ENCODE data around the gene DPP6. TPM values are rescaled to one million over a fixed set of nuclear protein-coding genes. Genes with fewer than 3 reads are reported as not detected.

DPP6 gene
- total RNA-seq, 1 experiment from 2014 or later = not detected

DNA sequence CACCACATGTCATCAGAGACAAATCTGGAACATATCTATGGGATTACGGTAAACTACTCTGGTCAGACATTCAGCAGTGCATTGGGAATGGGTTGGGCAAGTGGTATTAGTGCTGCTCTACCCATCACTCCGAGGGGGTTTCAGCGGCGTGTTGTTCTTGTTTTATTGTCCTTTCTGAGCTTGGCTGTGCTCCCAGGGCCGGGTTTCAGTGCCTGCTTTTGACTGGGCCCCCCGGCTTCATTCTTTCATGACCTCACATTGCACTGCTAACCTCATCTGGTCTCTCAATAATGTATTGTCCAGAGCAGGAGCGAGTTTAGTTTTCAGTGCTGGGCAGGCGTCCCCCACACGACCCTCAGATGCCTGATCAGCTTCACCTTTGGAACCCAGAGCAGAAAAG, 586.1 kb downstream of the DPP6 start:
- Histone ChIP-seq H3K9me3 (ENCODE audit: insufficient read depth, low read depth) (no peaks in the 10 kb centered on the region), H3K4me1 (replicated peaks; ENCODE audit: insufficient read depth) (no peaks in the 10 kb centered on the region), H3K36me3 (ENCODE audit: low read depth) (no peaks in the 10 kb centered on the region), H3K9me2 (ENCODE audit: insufficient read depth) (no peaks in the 10 kb centered on the region), H2AFZ (no peak overlapping the region), H3F3A (ENCODE audit: insufficient read depth, low read depth) (no peaks in the 10 kb centered on the region), H3K27me3 (ENCODE audit: insufficient read depth, low read depth) (peaks cover 66% of the 10 kb centered on the region), H3K27ac (no peak overlapping the region), H4K20me1 (ENCODE audit: insufficient read depth) (no peaks in the 10 kb centered on the region), H3K4me2 (no peak overlapping the region), H3K4me3 (no peak overlapping the region), H3K79me2 (ENCODE audit: low read depth) (no peaks in the 10 kb centered on the region)
- intact Hi-C loops (cut with micrococcal nuclease; ENCODE audit: unreplicated experiment) = no loop called here
- TF ChIP-seq EZH2 (IDR thresholded peaks at IDR 0.05; ENCODE audit: low read depth) = no peak
- TF ChIP-seq, protein P1, sequence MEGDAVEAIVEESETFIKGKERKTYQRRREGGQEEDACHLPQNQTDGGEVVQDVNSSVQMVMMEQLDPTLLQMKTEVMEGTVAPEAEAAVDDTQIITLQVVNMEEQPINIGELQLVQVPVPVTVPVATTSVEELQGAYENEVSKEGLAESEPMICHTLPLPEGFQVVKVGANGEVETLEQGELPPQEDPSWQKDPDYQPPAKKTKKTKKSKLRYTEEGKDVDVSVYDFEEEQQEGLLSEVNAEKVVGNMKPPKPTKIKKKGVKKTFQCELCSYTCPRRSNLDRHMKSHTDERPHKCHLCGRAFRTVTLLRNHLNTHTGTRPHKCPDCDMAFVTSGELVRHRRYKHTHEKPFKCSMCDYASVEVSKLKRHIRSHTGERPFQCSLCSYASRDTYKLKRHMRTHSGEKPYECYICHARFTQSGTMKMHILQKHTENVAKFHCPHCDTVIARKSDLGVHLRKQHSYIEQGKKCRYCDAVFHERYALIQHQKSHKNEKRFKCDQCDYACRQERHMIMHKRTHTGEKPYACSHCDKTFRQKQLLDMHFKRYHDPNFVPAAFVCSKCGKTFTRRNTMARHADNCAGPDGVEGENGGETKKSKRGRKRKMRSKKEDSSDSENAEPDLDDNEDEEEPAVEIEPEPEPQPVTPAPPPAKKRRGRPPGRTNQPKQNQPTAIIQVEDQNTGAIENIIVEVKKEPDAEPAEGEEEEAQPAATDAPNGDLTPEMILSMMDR (conservative IDR thresholded peaks at IDR 0.05) = no peak
- DNase-seq = no peak
- CTCF ChIA-PET = no interaction called here
- POLR2A ChIA-PET (ENCODE audit: unreplicated experiment) = no interaction called here
- BruUV-seq (replicated peaks) = no TSS peak

DNA sequence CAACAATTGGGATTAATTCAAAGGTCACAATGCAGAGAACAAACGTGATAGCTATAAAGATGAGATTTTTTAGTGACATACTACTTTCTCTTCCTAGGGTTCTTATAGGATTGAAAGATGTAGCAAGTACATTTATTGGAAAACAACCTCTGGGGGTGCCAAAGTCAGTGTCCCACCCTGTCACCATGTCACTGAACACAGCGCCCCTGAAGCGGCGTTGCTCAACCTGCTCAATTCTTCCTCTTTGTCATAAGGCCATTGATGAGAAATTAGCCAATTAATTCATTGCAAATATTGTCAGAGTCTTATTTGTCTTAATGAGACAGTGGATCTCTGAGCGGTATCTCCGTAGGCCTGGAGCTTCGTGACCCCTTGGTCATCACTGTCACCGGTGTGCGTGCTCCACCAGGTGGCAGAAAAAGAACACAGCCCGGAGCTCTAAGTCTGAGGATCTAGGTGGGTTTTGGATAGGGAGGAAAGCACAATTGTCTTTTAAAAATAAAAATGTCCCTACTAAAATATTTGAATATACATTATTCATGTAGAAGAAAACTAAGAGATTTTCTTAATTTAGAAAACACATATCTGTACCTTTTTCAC, 588.2 kb downstream of the DPP6 start:
- TF ChIP-seq, protein P1 (conservative IDR thresholded peaks at IDR 0.05) = peak; percentile 45
- no peak for TF ChIP-seq EZH2 (IDR thresholded peaks at IDR 0.05; ENCODE audit: low read depth)
- Histone ChIP-seq H3K9me3 (ENCODE audit: insufficient read depth, low read depth) (no peaks in the 10 kb centered on the region), H2AFZ (no peak overlapping the region), H3K4me2 (no peak overlapping the region), H3F3A (ENCODE audit: insufficient read depth, low read depth) (no peaks in the 10 kb centered on the region), H3K4me1 (replicated peaks; ENCODE audit: insufficient read depth) (no peaks in the 10 kb centered on the region), H3K9me2 (ENCODE audit: insufficient read depth) (no peaks in the 10 kb centered on the region), H3K4me3 (no peak overlapping the region), H4K20me1 (ENCODE audit: insufficient read depth) (no peaks in the 10 kb centered on the region), H3K36me3 (ENCODE audit: low read depth) (no peaks in the 10 kb centered on the region), H3K27ac (no peak overlapping the region), H3K27me3 (ENCODE audit: insufficient read depth, low read depth) (peaks cover 76% of the 10 kb centered on the region), H3K79me2 (ENCODE audit: low read depth) (no peaks in the 10 kb centered on the region)
- DNase-seq = no peak
- no TSS peak for BruUV-seq (replicated peaks)
- ChIA-PET CTCF (no interaction called here), POLR2A (ENCODE audit: unreplicated experiment) (no interaction called here)
- intact Hi-C loops (cut with micrococcal nuclease; ENCODE audit: unreplicated experiment) = no loop called here

DNA sequence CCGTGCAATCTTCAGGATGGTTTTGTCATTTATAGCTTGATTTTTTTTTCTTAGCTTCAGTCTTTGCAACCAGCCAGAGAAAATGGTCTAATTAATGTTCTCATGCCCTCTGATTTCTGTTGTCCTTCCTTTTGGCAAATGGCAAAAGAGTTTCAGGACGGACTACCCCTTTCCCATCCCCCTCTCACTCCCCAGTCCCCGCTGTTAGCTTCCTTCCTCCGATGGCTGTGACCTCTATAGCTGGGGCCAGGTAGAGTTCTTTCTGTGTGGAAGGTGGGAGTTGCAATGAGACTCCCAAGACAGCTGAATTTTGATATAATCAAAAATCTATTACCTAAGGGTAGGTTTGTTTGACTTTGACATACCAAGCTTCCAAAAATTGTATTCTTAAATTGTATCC, 588.7 kb downstream of the DPP6 start:
- no peaks in the 10 kb centered on the region for H3K9me3 ChIP-seq (ENCODE audit: insufficient read depth, low read depth)
- no peaks in the 10 kb centered on the region for H3K79me2 ChIP-seq (ENCODE audit: low read depth)
- H3F3A ChIP-seq (ENCODE audit: insufficient read depth, low read depth) = no peaks in the 10 kb centered on the region
- H3K4me2 ChIP-seq = no peak overlapping the region
- intact Hi-C loops (cut with micrococcal nuclease; ENCODE audit: unreplicated experiment) = no loop called here
- no peak overlapping the region for H3K27ac ChIP-seq
- CTCF ChIA-PET = no interaction called here
- POLR2A ChIA-PET (ENCODE audit: unreplicated experiment) = no interaction called here
- H4K20me1 ChIP-seq (ENCODE audit: insufficient read depth) = no peaks in the 10 kb centered on the region
- no peaks in the 10 kb centered on the region for H3K4me1 ChIP-seq (replicated peaks; ENCODE audit: insufficient read depth)
- no peak overlapping the region for H3K4me3 ChIP-seq
- no peaks in the 10 kb centered on the region for H3K9me2 ChIP-seq (ENCODE audit: insufficient read depth)
- no peak overlapping the region for H2AFZ ChIP-seq
- H3K27me3 ChIP-seq (ENCODE audit: insufficient read depth, low read depth) = peaks cover 74% of the 10 kb centered on the region
- no TSS peak for BruUV-seq (replicated peaks)
- no peak for TF ChIP-seq EZH2 (IDR thresholded peaks at IDR 0.05; ENCODE audit: low read depth)
- TF ChIP-seq, protein P1 (conservative IDR thresholded peaks at IDR 0.05) = no peak
- H3K36me3 ChIP-seq (ENCODE audit: low read depth) = no peaks in the 10 kb centered on the region
- no peak for DNase-seq
